SK-N-SH (cell line): ENCODE data around the gene MADCAM1. TPM values are rescaled to one million over a fixed set of nuclear protein-coding genes. Genes with fewer than 3 reads are reported as not detected.

ENCODE experiments used
- CTCF ChIA-PET: fragments of 300-600, 350-600 bp; formaldehyde crosslinking; extraction: SDS; loops from one replicate; lab custom pipeline; 2021; lab: Yijun Ruan, JAX
- POLR2A ChIA-PET: fragments of 350-600 bp; sonication (Branson Sonifier 250); formaldehyde crosslinking; extraction: SDS; loops from one replicate; lab custom pipeline; 2020; ENCODE audit warnings: antibody characterized with exemption, inconsistent platforms; lab: Yijun Ruan, JAX
- DNase-seq: peaks from one replicate; pipeline ENCODE4 v3.0.0; 2012
- H2AFZ ChIP-seq: fragments of 200-600 bp; sonication (generic); 2 replicates; pipeline ENCODE4 v1.8.1; 2016; ENCODE audit warnings: antibody characterized with exemption, mild to moderate bottlenecking, low read depth
- H3F3A ChIP-seq: fragments of 200-600 bp; sonication (generic); replicated peaks from 2 replicates; pipeline ENCODE3; 2016; ENCODE audit warnings: antibody characterized with exemption, mild to moderate bottlenecking; ENCODE audit not compliant: insufficient read depth
- H3K27ac ChIP-seq, 2 experiments: fragments of 200-500 bp in 1 of 2; fragments of 200-600 bp in 1 of 2; sonication (Bioruptor generic) in 1 of 2; sonication (generic), shearing (Covaris generic) in 1 of 2; 2 replicates each; pipeline versions ENCODE4 v1.5.1 to v1.6.1; 2014 to 2016; ENCODE audit warnings: low read depth in 2 of 2, inconsistent platforms in 1 of 2, low read length in 1 of 2, mild to moderate bottlenecking in 1 of 2, mixed read lengths in 1 of 2
- H3K27me3 ChIP-seq: fragments of 200-600 bp; sonication (generic), shearing (Covaris generic); 2 replicates; pipeline ENCODE4 v1.6.1; 2016; ENCODE audit warnings: mixed run types; ENCODE audit not compliant: insufficient read depth
- H3K36me3 ChIP-seq, 2 experiments: fragments of 200-500 bp in 1 of 2; fragments of 200-600 bp in 1 of 2; sonication (Bioruptor generic) in 1 of 2; sonication (generic) in 1 of 2; replicated peaks in 1 of 2; 2 replicates each; pipeline versions ENCODE3 to v1.5.1; 2014 to 2016; ENCODE audit warnings: low read length in 1 of 2, mild to moderate bottlenecking in 1 of 2; ENCODE audit not compliant: insufficient read depth in 2 of 2, control insufficient read depth in 1 of 2
- H3K4me1 ChIP-seq, 2 experiments: fragments of 200-500 bp in 1 of 2; fragments of 200-600 bp in 1 of 2; sonication (Bioruptor generic) in 1 of 2; sonication (generic), shearing (Covaris generic) in 1 of 2; 2 replicates each; pipeline versions ENCODE4 v1.5.1 to v1.6.1; 2014 to 2016; ENCODE audit warnings: low read depth in 1 of 2, low read length in 1 of 2, mixed run types in 1 of 2; ENCODE audit not compliant: insufficient read depth in 2 of 2, control insufficient read depth in 1 of 2
- H3K4me2 ChIP-seq: fragments of 200-600 bp; sonication (generic), shearing (Covaris generic); 2 replicates; pipeline ENCODE4 v1.6.1; 2017; ENCODE audit warnings: mixed run types
- H3K4me3 ChIP-seq, 2 experiments: fragments of 200-500 bp in 1 of 2; fragments of 200-600 bp in 1 of 2; sonication (Bioruptor generic) in 1 of 2; sonication (generic), shearing (Covaris generic) in 1 of 2; 2 replicates each; pipeline versions ENCODE4 v1.5.1 to v1.8.1; 2014 to 2016; ENCODE audit warnings: low read depth in 2 of 2, inconsistent platforms in 1 of 2, low read length in 1 of 2, mild to moderate bottlenecking in 1 of 2, mixed read lengths in 1 of 2, moderate library complexity in 1 of 2
- H3K79me2 ChIP-seq: fragments of 200-600 bp; sonication (generic); 2 replicates; pipeline ENCODE4 v1.8.1; 2017; ENCODE audit warnings: mild to moderate bottlenecking; ENCODE audit not compliant: insufficient read depth
- H3K9ac ChIP-seq: fragments of 200-600 bp; sonication (generic); 2 replicates; pipeline ENCODE4 v1.6.1; 2017; ENCODE audit warnings: mixed run types
- H3K9me2 ChIP-seq: fragments of 200-600 bp; sonication (generic); 2 replicates; pipeline ENCODE4 v1.6.1; 2017; ENCODE audit warnings: mixed run types
- H3K9me3 ChIP-seq: fragments of 200-600 bp; sonication (generic); 2 replicates; pipeline ENCODE4 v1.6.1; 2017; ENCODE audit warnings: mixed run types, mild to moderate bottlenecking, moderate library complexity
- H4K20me1 ChIP-seq: fragments of 200-600 bp; sonication (generic); 2 replicates; pipeline ENCODE4 v1.6.1; 2017; ENCODE audit warnings: mild to moderate bottlenecking, mixed run types; ENCODE audit not compliant: insufficient read depth
- CHD2 ChIP-seq: fragments of 150-350 bp; IDR thresholded peaks from 2 replicates; pipeline ENCODE4 v1.6.1; 2018; ENCODE audit warnings: low read length; ENCODE audit not compliant: partially characterized antibody
- CTCF ChIP-seq: fragments of 200-600 bp; sonication (generic); IDR thresholded peaks from 2 replicates; pipeline ENCODE4 v1.6.1; 2017; ENCODE audit warnings: antibody characterized with exemption, mild to moderate bottlenecking, moderate library complexity
- NFIC ChIP-seq: IDR thresholded peaks from 2 replicates; pipeline ENCODE4 v1.4.0; 2012; ENCODE audit warnings: borderline replicate concordance
- NRF1 ChIP-seq: IDR thresholded peaks from 2 replicates; pipeline ENCODE4 v1.6.1; 2012; ENCODE audit warnings: low read depth, mild to moderate bottlenecking, low read length
- RAD21 ChIP-seq: IDR thresholded peaks from 2 replicates; pipeline ENCODE4 v1.6.1; 2012; ENCODE audit warnings: mild to moderate bottlenecking, low read length
- REST ChIP-seq: IDR thresholded peaks from 2 replicates; pipeline ENCODE4 v1.6.1; 2012; ENCODE audit warnings: mild to moderate bottlenecking, low read depth, low read length, moderate library complexity
- RXRA ChIP-seq: IDR thresholded peaks from 2 replicates; pipeline ENCODE4 v1.4.0; 2012; ENCODE audit warnings: low read depth, mild to moderate bottlenecking, borderline replicate concordance
- SMC3 ChIP-seq: IDR thresholded peaks from 2 replicates; pipeline ENCODE4 v1.6.1; 2012; ENCODE audit warnings: low read depth, low read length, improper control_type of control experiment
- WGBS: methylation state at CpG from one replicate; pipeline ENCODE4 v1.1.6; 2017; ENCODE audit warnings: low lambda C conversion rate; 5-methylcytosine and 5-hydroxymethylcytosine counted together
- polyA plus RNA-seq, 3 experiments: library from polyadenylated mRNA; depleted of rRNA; stranded (reverse); fragments of >200 nt; gene quantifications; 2 replicates each; pipeline ENCODE4 v1.2.3, GENCODE V29; 2012
- TF ChIP-seq, protein P1 (sequence below): fragments of 150-350 bp; IDR thresholded peaks from 2 replicates; pipeline ENCODE4 v1.6.1; 2016; ENCODE audit warnings: mild to moderate bottlenecking, low read depth, low read length
- TF ChIP-seq, protein P2 (sequence below): IDR thresholded peaks from 2 replicates; pipeline ENCODE4 v1.4.0; 2012; ENCODE audit warnings: low read depth, borderline replicate concordance

The MADCAM1 gene
- polyA plus RNA-seq, 1 of the 3 experiments (the other 2 are of a cell fraction), result 0.81 TPM

DNA sequence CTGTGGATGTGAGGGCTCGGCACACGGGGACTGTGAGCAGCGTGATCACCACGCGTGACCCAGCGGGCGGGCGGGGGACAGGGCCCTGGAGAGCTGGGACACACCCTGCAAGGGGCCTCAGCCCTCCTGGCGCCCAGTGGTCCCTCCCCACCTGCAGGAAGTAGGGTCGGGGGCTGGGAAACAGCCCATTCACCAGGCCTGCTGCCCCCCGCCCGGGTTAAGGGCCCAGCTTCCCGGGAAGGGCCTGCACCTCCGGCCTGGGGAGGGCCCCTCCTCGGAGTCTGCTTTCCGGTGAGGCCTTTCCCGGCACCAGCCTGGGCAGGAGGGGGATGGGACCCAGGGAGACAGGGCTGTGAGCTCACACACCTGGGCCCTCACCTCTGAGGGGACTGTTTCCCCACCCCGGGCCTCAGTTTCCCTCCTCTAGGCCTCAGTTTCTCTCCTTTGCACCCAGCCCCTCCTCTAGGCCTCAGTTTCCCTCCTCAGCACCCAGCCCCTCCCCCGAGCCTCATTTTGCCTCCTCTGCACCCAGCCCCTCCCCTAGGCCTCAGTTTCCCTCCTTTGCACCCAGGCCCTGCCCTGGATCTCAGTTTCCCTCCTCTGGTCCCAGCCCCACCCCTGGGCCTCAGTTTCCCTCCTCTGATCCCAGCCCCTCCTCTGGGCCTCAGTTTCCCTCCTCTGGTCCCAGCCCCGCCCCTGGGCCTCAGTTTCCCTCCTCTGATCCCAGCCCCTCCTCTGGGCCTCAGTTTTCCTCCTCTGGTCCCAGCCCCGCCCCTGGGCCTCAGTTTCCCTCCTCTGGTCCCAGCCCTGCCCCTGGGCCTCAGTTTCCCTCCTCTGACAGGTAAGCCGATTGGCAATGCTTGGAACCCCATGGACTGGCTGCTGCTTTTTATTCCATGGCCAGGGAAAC, 1.9 kb upstream of the MADCAM1 start:
- ChIA-PET POLR2A (no interaction called here), CTCF (interaction anchor here (0.8 to 4.0 kb wide), 6 partner anchors 10 to 67 kb away, joined by 3 to 31 read pairs (median 4); partner anchors contain the start of gene TPGS1)
- H3F3A ChIP-seq, result peaks cover 9% of the 10 kb centered on the region
- H3K4me2 ChIP-seq, result no peak overlapping the region
- H3K27ac ChIP-seq, result no peak overlapping the region
- H3K9ac ChIP-seq, result no peak overlapping the region
- no peaks in the 10 kb centered on the region for H3K79me2 ChIP-seq
- H3K27me3 ChIP-seq, result peaks cover 6% of the 10 kb centered on the region; the same call in 1 of the 2 replicates
- no peaks in the 10 kb centered on the region for H3K9me3 ChIP-seq
- H3K36me3 ChIP-seq, result no peaks in the 10 kb centered on the region
- TF ChIP-seq, protein P1, sequence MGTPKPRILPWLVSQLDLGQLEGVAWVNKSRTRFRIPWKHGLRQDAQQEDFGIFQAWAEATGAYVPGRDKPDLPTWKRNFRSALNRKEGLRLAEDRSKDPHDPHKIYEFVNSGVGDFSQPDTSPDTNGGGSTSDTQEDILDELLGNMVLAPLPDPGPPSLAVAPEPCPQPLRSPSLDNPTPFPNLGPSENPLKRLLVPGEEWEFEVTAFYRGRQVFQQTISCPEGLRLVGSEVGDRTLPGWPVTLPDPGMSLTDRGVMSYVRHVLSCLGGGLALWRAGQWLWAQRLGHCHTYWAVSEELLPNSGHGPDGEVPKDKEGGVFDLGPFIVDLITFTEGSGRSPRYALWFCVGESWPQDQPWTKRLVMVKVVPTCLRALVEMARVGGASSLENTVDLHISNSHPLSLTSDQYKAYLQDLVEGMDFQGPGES, result no peak
- TF ChIP-seq REST (no peak), RAD21 (no peak), RXRA (no peak), SMC3 (no peak)
- no peak for DNase-seq
- no peak overlapping the region for H2AFZ ChIP-seq
- H4K20me1 ChIP-seq, result no peaks in the 10 kb centered on the region
- no peak overlapping the region for H3K4me3 ChIP-seq
- peaks cover 0 to 3% of the 10 kb centered on the region in 2 experiments; a peak in 1 of 4 replicates for H3K4me1 ChIP-seq
- WGBS, result 45% methylated on average over 5 of the region's 22 CpGs
- H3K9me2 ChIP-seq, result no peaks in the 10 kb centered on the region

- Histone ChIP-seq H3K9ac (no peak overlapping the region), H3K4me3 (no peak overlapping the region), H3K9me3 (no peaks in the 10 kb centered on the region), H3K4me1 (no peaks in the 10 kb centered on the region; a peak in 1 of 4 replicates), H3K27ac (no peak overlapping the region), H3K27me3 (peaks cover 6% of the 10 kb centered on the region; the same call in 1 of the 2 replicates), H3K36me3 (no peaks in the 10 kb centered on the region), H3K4me2 (no peak overlapping the region), H4K20me1 (no peaks in the 10 kb centered on the region), H3K9me2 (no peaks in the 10 kb centered on the region), H3F3A (peaks cover 9% of the 10 kb centered on the region), H3K79me2 (no peaks in the 10 kb centered on the region), H2AFZ (no peak overlapping the region)
- 45% methylated on average over 10 of the region's 10 CpGs for WGBS
- POLR2A ChIA-PET, result no interaction called here
- CTCF ChIA-PET, result interaction anchor here (0.6 to 4.0 kb wide), 11 partner anchors 10 to 182 kb away, joined by 3 to 31 read pairs (median 3); partner anchors contain the start of gene TPGS1
- no peak for DNase-seq
- no peak for TF ChIP-seq NFIC
- no peak for TF ChIP-seq CHD2
- TF ChIP-seq NRF1, result no peak
- TF ChIP-seq CTCF, result no peak
- TF ChIP-seq, protein P2, sequence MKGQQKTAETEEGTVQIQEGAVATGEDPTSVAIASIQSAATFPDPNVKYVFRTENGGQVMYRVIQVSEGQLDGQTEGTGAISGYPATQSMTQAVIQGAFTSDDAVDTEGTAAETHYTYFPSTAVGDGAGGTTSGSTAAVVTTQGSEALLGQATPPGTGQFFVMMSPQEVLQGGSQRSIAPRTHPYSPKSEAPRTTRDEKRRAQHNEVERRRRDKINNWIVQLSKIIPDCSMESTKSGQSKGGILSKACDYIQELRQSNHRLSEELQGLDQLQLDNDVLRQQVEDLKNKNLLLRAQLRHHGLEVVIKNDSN, result no peak
These were observed 1.2 kb upstream of the MADCAM1 start for GRCh38 chr19:495081-495401.
